HG03108 (cell line): ENCODE measurements around the gene ARHGAP26.

Source experiments
- ATAC-seq: cut with Tn5 transposase; IDR thresholded peaks from one replicate; pipeline ENCODE4 v1.9.1; 2021; ENCODE audit warnings: moderate library complexity; ENCODE audit not compliant: unreplicated experiment

ARHGAP26 gene

GRCh38 chr5:143247134-143247815 is 477.1 kb downstream of the ARHGAP26 start:
- no peak for ATAC-seq

- ATAC-seq: no peak
Measured at GRCh38 chr5:143248391-143248790, 478.2 kb downstream of the ARHGAP26 start.

DNA sequence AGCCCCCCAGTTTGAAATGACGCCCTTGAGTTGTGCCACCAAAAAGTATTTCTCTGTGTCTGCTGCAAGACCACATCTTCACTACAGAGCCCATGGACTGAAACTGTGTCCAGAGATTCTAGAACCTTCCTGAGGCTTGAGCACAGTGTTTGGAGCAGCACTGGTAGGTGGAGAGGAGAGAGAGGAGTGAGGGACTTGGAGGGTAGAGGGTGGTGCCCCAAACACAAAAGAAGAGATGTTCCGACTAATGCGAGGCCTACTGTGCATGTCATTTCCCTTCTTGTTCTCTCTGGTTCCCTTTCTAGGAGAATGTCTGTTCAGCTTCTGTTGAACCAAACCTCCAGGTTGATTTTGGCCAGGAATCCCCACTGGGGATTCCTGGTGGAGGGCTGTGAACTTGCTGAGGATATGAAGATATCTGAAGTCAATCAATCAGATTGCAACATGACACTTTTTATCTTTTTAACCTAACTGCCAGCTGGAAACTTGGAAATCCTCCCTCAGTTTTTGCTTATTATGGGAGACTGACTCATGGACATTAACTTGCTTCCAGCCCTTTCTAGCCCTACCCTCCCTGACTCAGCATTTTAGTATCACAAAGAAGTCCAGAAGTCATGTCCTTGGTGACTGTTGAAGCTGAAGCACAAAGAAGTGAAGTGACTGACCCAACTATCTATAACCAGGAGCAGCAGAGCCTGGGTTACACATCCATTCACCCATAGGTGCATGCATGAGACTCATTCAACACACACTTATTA is 478.8 kb downstream of the ARHGAP26 start:
- ATAC-seq: no peak

- no peak for ATAC-seq
Measured at GRCh38 chr5:143249851-143250250, 479.7 kb downstream of the ARHGAP26 start.

DNA sequence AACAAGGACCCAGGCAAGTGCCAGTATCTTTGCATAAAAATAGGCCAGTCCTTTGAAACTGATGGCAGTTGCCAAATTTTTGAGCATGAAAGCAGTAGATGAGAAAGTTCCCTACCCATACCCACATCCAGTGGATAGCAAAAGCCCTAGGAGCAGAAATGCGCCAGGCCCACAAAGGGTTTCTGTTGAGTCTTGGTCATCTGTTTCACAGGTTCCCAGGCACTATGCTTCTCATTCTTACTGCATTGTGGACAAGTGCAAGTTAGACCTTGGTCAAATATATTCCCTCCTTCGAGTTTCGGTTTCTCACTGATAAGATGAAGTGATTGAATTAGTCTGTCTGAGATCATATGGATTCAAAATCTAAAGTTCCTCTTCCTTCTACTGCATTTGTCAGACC is 481.0 kb downstream of the ARHGAP26 start:
- ATAC-seq: peak; percentile 50

DNA sequence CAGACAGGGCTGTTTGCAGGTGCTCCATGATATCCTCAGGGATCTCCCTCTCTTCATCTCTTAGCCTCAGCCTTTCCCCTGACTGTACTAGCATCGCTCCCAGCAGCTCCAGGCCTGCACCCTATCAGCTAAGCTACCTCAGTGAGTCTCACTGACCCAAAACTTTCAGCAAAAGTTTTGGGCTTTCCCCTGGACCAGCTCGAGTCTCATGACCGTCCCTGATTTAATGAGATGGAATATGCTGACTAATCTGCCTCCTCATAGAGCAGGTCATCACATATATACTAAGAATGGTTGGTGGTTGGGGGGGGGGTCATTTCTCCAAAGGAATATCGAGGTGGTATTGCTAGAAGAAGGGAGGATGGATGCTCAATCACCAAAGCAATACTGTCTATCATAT is 481.8 kb downstream of the ARHGAP26 start:
- ATAC-seq: peak; percentile 18

DNA sequence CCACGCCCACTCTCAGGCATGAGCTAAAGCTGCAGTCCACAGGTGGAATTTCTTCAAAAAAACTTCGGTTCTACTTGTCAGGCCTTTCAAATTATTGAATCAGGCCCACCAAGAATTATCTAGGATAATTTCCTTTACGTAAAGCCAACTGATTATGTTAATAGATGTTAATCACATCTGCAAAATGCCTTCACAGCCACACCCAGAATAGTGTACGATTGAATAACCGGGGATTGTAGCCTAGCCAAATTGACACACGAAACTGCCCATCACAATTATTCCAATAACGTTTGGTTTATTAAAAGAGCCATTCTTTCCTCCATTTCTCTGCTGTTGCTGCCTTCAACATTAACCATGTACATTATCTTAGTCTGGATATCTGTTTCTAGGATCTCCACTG is 484.6 kb downstream of the ARHGAP26 start:
- ATAC-seq: no peak

DNA sequence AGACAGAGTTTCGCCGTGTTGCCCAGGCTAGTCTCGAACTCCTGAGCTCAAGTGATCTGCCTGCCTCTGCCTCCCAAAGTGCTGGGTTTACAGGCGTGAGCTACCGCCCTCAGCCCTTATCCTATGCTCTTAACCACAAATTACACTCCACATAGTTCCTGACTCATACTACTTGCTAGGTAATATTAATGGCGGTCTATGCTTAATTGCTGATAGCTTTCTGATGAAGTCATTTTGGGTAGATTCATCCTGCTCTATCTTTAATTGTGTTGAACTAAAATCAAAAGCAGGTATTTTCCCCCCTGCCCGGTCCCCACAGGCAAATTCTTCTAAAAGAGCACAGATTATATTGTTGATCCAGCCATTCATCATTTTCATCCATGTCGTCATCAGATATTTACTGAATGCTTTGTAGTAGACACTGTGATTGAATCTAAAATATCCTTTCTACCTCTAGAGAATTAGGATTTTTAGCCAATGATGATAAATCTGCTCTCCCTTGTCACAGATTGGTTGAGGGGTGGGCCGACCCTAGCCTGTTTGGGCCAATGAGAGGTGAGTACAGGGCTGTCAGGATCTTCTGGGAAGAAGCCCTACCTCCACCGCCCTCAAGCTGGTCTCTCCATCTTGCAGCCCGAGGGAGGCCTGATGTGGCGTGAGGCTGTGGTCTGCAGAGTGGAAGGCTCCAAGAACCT is 488.5 kb downstream of the ARHGAP26 start:
- ATAC-seq: no peak

DNA sequence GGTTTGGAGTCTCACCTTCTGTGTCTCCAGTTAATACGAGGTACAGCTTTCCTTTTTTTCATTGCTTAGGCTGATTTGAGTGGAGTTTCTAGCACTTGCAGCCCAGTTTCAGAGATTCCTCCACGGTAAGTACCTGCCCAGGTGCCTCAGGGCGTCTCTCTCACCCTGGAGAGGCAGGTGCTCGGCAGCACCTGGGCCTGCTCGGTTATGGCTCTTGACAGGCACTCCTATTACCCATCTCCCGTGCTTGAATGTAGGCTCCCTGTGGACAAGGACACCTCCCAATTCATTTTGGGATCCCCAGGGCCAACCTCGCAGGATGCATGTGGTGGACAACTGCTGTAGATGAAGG is 489.1 kb downstream of the ARHGAP26 start:
- no peak for ATAC-seq

DNA sequence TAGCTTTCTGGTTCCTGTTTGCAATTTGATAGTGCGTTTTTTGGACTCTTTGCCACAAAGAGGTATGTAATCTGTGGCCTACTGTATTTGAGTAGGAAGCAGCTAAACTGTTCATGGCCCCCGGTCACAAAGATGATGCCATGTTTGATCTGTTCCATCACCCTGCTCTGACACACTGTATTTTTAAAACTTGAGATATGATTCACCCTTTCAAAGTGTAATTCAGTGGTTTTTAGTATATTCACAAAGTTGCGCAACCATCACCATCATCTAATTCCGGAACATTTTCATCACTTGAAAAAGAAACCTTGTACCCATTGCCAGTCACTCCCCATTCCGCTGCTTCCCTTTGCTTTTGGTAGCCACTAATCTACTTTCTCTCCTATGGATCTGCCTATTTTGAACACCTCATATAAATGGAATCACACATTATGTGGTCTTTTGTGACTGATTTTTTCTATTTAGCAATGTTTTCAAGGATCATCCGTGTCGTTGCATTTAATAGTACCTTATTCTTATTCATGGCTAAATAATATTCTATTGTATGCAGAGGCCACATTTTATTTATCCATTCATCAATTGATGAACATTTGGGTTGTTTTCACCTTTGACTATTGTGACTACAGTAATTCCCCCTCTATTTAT is 491.7 kb downstream of the ARHGAP26 start:
- no peak for ATAC-seq

GRCh38 chr5:143262393-143263174 is 492.4 kb downstream of the ARHGAP26 start:
- no peak for ATAC-seq

DNA sequence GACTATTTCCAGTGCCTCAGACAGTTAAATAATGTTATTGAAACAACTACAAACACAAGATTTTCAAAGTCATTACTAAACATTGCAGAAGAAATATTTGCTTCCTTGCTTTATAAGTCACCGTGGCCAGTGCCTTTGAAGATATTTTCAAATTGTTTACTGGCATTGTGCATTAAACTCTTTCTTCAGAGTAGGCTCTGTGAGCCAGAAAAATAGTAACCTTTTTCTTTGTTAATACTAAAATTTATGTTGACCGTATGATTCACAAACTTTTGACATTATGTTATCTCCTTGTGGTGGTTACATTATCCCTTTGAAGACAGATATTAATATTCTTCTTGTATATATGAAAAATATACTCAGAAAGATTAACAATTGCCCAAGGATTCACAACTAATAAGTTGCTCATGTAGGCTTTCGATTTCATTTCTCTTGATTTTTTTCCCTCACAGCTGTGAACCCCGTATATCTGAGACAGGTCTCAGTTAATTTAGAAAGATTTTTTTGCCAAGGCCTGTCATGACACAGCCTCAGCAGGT is 493.2 kb downstream of the ARHGAP26 start:
- no peak for ATAC-seq

- ATAC-seq: no peak
Measured at GRCh38 chr5:143265995-143266394, 495.8 kb downstream of the ARHGAP26 start.

GRCh38 chr5:143267186-143267585 is 497.0 kb downstream of the ARHGAP26 start:
- no peak for ATAC-seq

DNA sequence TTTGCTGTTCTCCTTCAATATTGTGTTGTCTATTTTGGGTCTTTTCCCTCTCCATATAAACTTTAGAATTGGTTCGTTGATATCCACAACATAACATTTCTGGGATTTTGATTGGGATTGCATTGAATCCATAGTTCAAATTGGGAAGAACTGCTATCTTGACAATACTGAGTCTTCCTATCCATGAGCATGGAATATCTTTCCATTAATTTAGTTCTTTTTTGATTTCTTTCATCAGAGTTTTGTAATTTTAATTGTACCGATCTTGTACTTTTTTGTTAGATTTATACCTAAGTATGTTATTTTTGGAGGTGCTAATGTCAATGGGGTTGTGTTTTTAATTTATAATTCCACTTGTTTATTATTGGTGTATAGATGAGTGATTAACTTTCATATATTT is 498.2 kb downstream of the ARHGAP26 start:
- ATAC-seq: no peak

DNA sequence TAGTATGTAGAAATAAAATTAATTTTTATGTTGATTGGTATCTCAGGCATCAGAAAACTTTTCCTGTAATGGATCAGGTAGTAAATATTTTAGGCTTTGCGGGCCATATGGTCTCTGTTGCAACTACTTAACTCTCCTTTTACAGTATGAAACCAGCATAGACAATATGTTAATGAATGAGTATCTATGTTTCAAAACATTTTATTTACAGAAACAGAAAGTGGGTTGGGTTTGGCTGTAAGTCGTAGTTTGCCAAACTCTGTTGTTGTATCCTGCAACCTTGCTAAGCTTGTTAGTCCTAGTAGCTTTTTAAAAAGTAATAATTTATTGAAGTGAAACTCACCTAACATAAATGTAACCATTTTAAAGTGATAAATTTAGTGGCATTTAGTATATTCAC is 501.3 kb downstream of the ARHGAP26 start:
- ATAC-seq: no peak

DNA sequence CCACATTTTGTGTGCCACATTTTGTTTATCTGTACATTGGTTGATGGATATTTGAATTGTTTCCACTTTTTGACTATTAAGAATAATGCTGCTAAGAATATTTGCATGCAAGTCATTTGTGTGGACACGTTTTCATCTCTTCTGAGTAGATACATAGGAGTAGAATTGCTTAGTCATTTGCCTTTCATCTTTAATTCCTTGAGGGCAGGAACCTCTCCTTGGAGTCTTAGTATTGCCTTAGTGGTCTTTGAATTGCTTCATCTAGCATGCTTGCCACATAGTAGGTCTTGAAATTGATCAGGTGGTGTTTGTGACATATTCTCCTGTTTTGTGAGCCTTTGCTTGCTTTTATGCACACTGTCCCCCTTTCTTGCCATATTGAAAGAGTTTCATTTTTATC is 504.8 kb downstream of the ARHGAP26 start:
- ATAC-seq: no peak

GRCh38 chr5:143275512-143276363 is 505.6 kb downstream of the ARHGAP26 start:
- ATAC-seq: no peak

GRCh38 chr5:143277536-143277935 is 507.4 kb downstream of the ARHGAP26 start:
- ATAC-seq: no peak
